ENCODE measurements around the gene KCNH4. TPM values are rescaled to one million over a fixed set of nuclear protein-coding genes. Genes with fewer than 3 reads are reported as not detected.
A peak's percentile ranks its signal among the peaks of the same experiment; 100 is the strongest.

KCNH4 gene
- total and polyA plus RNA-seq, 2 of the 13 experiments (the other 11 are each of a cell fraction or from before 2014, with no cell fraction given), result 0.01 to 0.09 TPM

- peak; percentile 29; the same call in 1 of the 2 replicates for TF ChIP-seq ZBTB44 (CRISPR knock-in tag; IDR thresholded peaks at IDR 0.05)
- TF ChIP-seq ZNF124 (CRISPR knock-in tag; IDR thresholded peaks at IDR 0.05), result peak; percentile 49; the same call in 1 of the 2 replicates
- TF ChIP-seq ZNF841 (CRISPR knock-in tag; IDR thresholded peaks at IDR 0.05; ENCODE audit: borderline replicate concordance), result no peak
- peak; percentile 68; the same call in 1 of the 2 replicates for TF ChIP-seq NR0B2 (CRISPR knock-in tag; IDR thresholded peaks at IDR 0.05)
- TF ChIP-seq TGIF2 (CRISPR knock-in tag; IDR thresholded peaks at IDR 0.05), result peak; percentile 69; the same call in 1 of the 2 replicates
- peak; percentile 61; the same call in 1 of the 2 replicates for TF ChIP-seq ZNF274 (CRISPR knock-in tag; IDR thresholded peaks at IDR 0.05)
- 0 out of 2 replicates have a peak, but pooled peaks have one; percentile 24 for TF ChIP-seq MEIS2 (CRISPR knock-in tag; IDR thresholded peaks at IDR 0.05)
- TF ChIP-seq RXRA (CRISPR knock-in tag; IDR thresholded peaks at IDR 0.05), result no peak
- peak; percentile 25; the same call in 1 of the 2 replicates for TF ChIP-seq GATAD2A (CRISPR knock-in tag; IDR thresholded peaks at IDR 0.05)
- peak; percentile 86; the same call in 1 of the 2 replicates for TF ChIP-seq ZNF788 (CRISPR knock-in tag; IDR thresholded peaks at IDR 0.05; ENCODE audit: borderline replicate concordance)
- TF ChIP-seq RFX5 (IDR thresholded peaks at IDR 0.05; ENCODE audit: low read depth, low read length), result no peak
- TF ChIP-seq XRCC5 (optimal IDR thresholded peaks at IDR 0.05; ENCODE audit: low read length), result peak; percentile 24
- TF ChIP-seq KLF11 (CRISPR knock-in tag; IDR thresholded peaks at IDR 0.05), result peak; percentile 60; the same call in 1 of the 2 replicates
- no peak; the same call in 1 of the 2 replicates for TF ChIP-seq FOXC1 (CRISPR knock-in tag; IDR thresholded peaks at IDR 0.05; ENCODE audit: borderline replicate concordance)
- peak; percentile 54 for TF ChIP-seq PHF20 (CRISPR knock-in tag; IDR thresholded peaks at IDR 0.05)
- TF ChIP-seq CENPT (CRISPR knock-in tag; IDR thresholded peaks at IDR 0.05; ENCODE audit: low read depth), result peak; percentile 41; the same call in 1 of the 2 replicates
- 0 out of 2 replicates have a peak, but pooled peaks have one; percentile 12 for TF ChIP-seq NFKBIZ (CRISPR knock-in tag; IDR thresholded peaks at IDR 0.05)
- peak; percentile 69; the same call in 1 of the 2 replicates for TF ChIP-seq ZHX1 (CRISPR knock-in tag; IDR thresholded peaks at IDR 0.05; ENCODE audit: low read depth)
- peak in 1 of 2 experiments; percentile 46; a peak in 2 of 4 replicates for TF ChIP-seq EP300 (IDR thresholded peaks at IDR 0.05; ENCODE audit: low read depth in 2 of 2, low read length in 2 of 2)
- TF ChIP-seq EP300 (CRISPR knock-in tag; IDR thresholded peaks at IDR 0.05; ENCODE audit: borderline replicate concordance), result peak; percentile 59; the same call in 1 of the 2 replicates
- 0 out of 2 replicates have a peak, but pooled peaks have one; percentile 36 for TF ChIP-seq KDM5B (CRISPR knock-in tag; IDR thresholded peaks at IDR 0.05; ENCODE audit: borderline replicate concordance)
- TF ChIP-seq ATF4 (CRISPR knock-in tag; IDR thresholded peaks at IDR 0.05), result no peak
- no peak for TF ChIP-seq PRMT3 (CRISPR knock-in tag; IDR thresholded peaks at IDR 0.05; ENCODE audit: borderline replicate concordance, low read depth)
Measured at GRCh38 chr17:42120770-42121769, 59.9 kb downstream of the KCNH4 start, which contains the start of gene KAT2A (continued).

All from HepG2 (cell line).